IPS DF 4.7 (cell line): ENCODE results near the gene UNC5B.

ENCODE experiments used
- DNase-seq: peaks from one replicate; pipeline ENCODE4 v3.0.0-alpha.2; 2013; ENCODE audit warnings: low spot score; ENCODE audit errors: extremely low read depth

Gene UNC5B

GRCh38 chr10:71212318-71213126, at the start of gene UNC5B:
TSS of gene UNC5B (plus strand) at chr10:71212570. CDS start at chr10:71212986, 416 bp downstream.
- no peak for DNase-seq

GRCh38 chr10:71173466-71173865, 38.9 kb upstream of the UNC5B start:
- DNase-seq, result no peak

GRCh38 chr10:71176661-71177060, 35.7 kb upstream of the UNC5B start:
- DNase-seq, result peak; percentile 51

DNA sequence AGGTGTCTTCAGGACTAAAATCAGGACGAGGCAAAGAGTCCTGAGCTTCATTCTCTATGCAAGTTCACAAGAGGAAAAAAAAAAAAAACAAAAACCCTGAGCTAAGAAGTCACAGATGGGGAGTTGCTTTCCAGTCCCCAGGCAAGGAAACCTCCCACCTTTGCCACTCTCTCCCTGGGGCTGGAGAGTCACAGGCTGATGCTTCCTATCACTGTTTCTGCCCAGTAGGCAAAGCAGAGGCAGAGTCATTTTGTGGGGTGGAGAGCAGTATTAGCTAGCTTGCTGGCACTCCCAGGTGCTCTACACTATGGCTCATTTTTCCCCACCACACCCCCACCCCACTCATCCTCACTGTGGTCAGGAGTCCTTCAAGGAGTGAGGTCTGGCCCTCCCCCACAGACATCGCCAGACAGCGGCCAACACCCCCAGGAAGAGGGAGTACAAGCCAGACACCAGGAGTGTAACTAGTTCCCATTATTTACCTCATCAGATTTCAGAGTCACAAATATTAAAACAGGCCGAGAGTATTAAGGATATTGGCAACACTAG, 34.6 kb upstream of the UNC5B start:
- no peak for DNase-seq

DNA sequence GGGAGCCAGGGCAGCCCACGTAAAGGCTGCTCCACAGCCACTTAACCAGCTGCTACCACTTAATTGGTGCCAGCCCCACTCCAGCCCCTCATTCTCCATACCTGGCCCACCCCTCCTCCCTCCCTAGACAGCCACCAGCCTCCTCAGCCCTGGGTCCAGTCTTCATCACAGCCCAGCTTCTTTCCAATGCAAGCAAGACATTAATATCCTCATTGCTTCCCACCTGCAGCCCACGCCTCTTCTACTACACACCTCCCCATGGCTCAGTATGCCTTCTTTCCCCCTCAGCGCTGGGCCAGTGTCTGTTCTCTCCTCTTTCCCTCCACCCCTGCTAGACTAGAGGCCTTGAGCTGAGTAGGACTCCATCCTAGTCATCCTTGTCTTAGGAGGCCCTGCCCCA, 33.5 kb upstream of the UNC5B start:
- DNase-seq, result no peak

- DNase-seq, result no peak
Observed at GRCh38 chr10:71179382-71179781, 33.0 kb upstream of the UNC5B start.

GRCh38 chr10:71184421-71184820, 27.9 kb upstream of the UNC5B start:
- no peak for DNase-seq

- no peak for DNase-seq
Observed at GRCh38 chr10:71185209-71185608, 27.2 kb upstream of the UNC5B start.

- DNase-seq, result no peak
Observed at GRCh38 chr10:71187197-71187596, 25.2 kb upstream of the UNC5B start.

DNA sequence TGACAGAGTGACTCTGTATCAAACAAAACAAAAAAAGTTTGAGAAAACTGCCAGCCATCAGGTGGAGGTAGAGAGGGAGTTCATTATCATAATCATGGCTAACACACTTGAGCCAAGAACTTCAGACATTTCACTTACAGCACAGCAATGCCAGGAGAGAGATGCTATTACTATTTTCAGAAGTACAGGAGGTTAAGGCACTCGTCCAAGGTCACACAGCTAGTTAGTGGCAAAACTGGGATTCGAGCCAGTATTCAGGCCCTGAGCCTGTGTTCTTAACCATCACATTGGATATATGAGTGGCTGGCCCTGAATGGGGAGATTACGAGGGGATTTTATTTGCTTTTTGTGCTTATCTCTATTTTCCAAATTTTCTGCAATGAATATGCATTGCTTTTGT, 24.8 kb upstream of the UNC5B start:
- DNase-seq, result no peak

DNA sequence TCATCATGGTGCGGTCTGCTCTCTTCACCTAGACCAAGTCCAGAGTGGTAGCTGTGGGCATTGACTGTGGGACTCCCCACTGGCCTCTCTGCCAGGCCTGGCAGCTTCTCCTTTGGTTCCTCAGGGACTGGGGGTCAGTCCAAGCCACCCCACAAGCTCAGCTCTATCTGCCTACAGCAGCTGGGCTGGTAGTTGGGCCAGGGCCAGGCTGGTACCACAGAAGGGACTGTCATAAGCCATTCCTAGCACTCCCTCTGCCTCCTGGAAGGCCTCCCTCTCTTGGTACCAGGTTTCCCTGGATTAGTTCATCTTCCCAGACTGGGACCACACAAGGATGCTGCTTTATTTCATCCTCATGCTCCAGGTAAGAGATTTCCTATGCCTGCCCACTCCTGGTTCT, 24.2 kb upstream of the UNC5B start:
- DNase-seq, result no peak

GRCh38 chr10:71191019-71191418, 21.4 kb upstream of the UNC5B start:
- no peak for DNase-seq

- DNase-seq, result no peak
Observed at GRCh38 chr10:71191551-71192076, 20.8 kb upstream of the UNC5B start.

DNA sequence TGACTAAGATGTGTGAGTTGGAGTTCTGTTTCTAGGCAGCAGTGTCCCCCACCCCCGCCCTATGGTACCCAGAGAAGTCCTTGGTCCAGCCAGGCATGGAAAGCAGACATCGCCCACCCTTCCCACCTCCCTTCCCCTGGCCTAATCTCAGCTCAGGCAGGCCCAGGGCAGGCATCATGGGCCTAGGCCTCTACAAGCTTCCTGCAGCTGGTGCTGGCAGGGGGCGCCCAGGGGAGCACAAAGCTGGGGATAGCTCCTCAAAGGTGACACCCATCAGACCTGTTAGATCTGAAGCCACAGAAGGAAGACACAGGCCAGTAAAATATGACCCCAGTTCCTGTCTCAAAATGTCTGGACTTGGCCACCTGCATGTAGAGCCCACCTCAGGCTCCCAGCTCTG, 18.9 kb upstream of the UNC5B start:
- no peak for DNase-seq

- no peak for DNase-seq
Observed at GRCh38 chr10:71197955-71198354, 14.4 kb upstream of the UNC5B start.

GRCh38 chr10:71201849-71202248, 10.5 kb upstream of the UNC5B start:
- no peak for DNase-seq

DNA sequence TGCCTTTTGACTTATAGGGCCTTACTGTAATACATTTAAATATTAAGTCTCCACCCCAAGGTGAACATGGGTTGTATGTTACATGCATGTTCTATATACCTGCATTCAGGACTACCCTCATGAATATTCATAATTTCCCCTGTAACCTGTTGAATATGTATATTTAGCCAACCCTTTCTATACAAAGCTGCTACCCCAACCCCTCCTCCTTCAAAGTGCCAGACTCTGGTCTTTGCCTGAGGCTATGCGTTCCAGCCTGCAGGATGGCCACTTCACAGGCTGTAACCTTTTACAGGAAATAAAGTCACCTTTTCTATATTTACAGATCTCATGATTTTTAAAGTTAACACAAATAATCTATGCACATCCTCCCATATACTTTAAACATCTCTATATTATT, 10.1 kb upstream of the UNC5B start:
- DNase-seq, result no peak

- DNase-seq, result no peak
Observed at GRCh38 chr10:71203124-71203523, 9.2 kb upstream of the UNC5B start.

- no peak for DNase-seq
Observed at GRCh38 chr10:71203716-71204115, 8.7 kb upstream of the UNC5B start.

DNA sequence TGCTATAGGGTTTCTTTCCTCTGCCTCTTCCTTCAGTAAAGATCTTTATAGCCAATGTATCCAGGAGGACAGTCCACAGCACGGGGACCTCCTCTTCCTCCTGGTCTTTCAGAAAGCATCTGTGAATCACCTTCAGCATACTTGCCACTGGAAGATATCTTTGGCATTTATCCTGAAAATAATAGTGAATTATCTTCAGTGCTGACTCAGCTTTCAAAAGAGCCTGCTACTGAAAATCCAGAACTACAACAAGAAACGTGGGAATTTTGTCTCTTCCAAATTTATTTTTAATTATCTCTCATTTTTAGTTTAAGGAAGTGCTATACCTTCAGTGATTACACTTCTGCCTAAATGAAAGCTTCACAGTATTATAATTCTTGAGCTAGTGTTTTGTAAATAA, 7.6 kb upstream of the UNC5B start:
- no peak for DNase-seq

GRCh38 chr10:71205468-71205867, 6.9 kb upstream of the UNC5B start:
- DNase-seq, result no peak

DNA sequence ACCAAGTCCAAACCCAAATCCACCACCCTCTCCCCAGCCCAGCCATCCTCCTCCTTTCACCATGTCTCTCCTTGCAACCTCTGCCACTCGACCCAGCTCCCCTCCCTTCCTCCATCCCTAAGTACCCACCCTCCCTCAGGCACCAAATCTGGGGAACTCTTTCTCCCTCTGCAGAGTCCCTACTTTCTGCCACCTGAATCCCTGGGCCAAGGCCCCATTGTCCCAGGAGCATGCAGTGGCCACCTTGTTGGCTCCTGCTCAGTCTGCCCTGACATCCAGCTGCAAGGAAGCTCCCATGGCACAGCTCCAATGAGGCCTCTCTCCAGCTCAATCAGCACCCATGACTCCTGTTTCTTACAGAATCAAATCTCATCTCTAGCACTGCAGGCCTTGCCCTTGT, 5.5 kb upstream of the UNC5B start:
- no peak for DNase-seq

DNA sequence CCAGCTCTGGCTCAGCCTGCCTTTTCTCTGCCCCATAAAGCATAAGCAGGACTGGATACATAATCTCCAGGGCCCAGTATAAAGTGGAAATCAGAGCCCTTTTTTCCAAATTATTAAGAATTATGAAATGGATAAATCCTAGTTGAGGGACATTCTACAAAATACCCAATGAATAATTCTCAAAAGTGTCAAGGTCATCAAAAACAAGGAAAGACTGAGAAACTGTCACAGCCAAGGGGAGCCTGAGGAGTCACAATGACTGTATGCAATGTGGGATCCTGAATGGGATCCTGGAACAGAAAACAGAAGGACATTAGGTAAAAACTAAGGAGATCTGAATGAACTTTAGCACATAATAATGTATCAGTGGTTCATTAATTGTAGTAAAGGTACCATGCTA, 4.8 kb upstream of the UNC5B start:
- no peak for DNase-seq
